GM18520 (cell line): ENCODE data around the gene PAX7.

ENCODE experiments used
- ATAC-seq: cut with Tn5 transposase; IDR thresholded peaks from one replicate; pipeline ENCODE4 v1.9.1; 2021; ENCODE audit not compliant: unreplicated experiment

PAX7 gene

DNA sequence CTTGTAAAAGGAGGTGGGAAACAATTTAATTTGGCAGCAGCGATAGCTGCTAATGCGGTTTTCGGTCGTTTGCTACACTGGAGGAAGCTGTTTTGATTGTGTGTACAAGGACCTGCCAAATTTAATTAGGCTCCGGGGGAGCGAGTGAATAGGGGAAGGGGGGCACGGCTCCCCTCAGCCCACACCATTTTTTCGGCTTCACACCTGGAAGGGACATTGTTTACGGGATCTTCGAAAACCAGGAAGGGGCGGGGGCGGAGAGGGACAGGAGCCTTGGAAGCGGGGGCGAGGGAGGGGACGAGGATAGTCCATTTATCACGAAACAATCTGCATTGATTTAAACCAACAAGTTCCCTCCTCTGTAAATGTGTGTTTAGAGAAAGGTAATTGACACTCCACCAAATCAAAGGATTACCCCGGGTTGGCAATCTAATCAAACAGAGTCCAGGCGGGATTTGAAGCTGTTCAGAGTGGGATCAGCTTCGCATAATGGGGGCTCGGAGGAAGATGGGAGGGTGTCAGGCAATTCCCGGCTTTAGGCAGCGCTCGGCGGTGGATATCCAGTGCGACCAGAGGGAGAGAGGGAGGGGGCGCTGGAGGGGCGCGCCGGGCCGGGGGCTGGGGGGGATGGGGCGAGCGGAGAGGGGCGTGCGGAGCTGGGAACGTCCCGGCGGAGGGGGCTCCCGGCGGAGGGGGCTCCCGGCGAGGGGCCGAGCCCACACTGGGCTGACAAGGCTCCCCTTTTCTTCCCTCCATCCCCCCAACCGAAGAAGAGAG is 9.8 kb downstream of the PAX7 start:
- no peak for ATAC-seq

DNA sequence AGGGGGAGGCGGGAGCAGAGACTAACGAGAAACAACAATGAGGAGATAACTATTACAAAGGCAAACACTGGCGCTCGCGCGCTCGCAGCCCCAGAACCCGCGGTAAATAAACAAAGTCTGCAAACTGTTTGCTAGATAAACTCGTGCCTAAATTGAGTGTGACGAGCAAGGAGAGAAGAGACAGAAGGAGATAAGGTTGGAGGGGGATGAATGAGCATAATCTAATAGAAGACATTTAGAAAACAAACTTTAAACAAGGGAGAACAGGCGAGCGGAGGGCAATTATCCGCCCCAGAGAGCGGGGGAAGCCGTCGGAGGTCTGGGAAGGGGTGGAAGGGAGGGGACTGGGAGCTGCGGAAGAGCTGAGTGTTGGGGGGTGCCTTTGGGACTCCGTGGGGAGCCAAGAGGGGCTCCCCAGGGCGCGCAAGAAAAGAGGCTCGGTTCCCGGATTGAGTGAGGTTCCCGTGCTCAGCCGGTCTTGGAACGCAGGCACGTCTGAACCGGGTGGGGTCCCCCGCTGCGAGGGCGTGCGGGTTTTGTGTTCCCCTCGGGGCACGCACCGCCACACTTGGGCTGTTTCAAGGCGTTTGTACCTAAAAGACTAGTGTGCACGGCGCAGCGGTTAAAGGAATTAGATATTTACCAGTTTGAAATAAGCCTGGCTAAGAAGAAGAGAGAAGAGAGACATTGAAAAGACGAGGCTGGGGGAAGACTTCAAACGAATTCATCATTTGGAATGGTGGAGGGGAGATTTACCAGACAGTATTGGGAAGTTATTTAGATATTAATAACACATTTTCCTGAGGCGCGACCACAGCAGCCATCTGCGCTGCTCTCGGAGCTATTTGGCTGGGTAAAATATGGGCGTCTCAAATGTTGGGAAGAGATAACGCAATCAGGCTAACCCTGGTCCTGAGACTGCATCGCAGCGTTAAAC is 10.6 kb downstream of the PAX7 start:
- ATAC-seq = no peak

DNA sequence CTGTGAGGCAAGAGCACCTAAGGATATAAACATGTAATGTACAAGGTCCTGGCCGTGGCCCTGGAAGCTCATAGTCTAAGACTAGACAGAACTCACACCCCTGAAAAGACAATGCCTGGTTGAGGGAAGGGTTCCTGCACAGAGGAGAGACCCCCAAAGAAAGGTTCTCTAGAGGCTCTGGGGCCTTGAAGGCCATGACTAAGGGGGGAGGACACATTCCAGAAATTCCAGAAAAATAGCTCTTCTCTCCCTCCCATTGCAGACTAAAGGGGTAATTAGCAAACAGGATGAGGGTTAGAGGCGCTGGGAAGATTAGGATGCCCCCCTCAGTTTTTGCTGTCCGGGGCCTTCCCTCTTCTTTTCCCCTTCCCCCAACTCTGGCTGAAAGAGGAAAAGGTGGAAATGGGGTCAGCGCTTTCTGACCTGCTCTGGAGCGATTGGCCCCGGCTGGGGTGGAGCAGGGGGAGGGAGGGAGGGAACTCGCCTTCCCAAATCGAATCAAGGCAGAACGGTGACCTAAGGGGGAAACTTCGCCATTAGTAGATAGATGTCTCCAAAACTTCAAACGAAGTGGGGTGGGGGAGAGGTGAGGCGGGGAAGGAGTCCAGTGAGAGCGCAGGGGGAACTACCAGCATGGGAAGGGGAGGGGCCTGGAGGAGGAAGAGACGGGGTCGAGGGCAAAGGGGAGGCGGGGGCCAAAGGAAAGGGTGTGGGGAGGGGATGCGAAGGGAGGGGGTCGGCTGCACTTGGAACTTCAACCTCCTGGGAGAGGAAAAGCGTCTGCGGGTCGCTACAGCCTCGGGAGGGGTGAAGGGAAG is 11.8 kb downstream of the PAX7 start:
- no peak for ATAC-seq

DNA sequence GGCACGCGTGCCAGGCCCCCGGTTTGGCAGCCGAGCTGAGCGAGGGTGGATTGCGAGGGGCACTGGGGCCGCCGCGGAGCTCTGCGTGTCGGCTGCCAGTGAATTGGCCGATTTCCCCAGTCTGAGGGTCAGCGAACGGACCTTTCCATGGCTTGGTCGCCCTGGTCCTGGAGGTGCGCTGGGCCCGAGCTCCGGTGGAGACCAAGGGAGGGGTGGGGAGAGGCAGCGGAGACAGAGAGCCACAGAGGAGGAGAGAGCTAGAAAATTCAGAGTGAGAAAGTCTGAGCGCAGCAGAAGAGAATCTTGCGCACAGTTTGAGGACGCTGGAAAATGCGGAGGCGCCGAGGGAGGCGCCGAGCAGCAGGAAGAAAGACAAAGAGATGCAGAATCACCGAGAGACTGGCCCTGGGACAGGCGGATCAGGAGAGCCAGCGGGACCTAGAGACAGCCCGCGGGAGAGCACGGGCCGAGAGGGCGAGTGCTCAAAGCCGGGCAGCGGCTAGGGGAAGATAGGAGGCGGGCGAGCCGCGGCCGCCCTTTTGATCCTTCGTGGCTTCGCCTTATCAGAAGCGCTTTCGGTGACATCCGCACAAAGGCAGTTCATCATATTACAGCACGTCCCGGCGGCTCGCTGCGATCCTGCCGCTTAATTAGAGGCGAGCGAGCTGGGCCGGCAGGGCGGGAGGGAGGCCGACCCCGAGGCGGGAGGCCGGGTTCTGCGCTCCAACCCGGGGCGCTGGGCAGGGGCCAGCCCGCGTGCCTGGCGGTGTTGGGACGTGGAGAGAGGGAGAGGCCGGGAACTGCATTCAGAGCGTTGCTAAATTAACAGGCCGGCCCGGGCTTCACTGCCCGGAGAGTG is 12.7 kb downstream of the PAX7 start:
- no peak for ATAC-seq

DNA sequence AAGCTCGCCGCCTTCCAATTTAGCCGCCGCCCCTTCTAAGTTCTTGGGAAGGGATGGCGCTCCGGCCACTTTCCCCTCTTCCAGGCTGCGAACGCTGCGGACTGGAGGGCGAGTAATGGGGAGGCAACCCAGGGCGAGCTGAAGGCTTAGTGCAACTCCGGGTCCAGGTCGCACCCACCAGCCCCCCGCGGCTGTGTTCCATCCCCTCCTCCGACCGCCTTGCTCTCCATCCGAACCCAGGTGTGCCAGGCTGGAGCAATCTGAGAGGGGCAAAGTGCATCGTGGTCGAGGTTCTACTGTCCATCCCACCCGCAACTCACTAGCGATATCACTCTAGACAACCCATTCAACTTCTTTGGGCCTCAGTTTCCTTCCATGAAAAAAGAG is 13.4 kb downstream of the PAX7 start:
- no peak for ATAC-seq

DNA sequence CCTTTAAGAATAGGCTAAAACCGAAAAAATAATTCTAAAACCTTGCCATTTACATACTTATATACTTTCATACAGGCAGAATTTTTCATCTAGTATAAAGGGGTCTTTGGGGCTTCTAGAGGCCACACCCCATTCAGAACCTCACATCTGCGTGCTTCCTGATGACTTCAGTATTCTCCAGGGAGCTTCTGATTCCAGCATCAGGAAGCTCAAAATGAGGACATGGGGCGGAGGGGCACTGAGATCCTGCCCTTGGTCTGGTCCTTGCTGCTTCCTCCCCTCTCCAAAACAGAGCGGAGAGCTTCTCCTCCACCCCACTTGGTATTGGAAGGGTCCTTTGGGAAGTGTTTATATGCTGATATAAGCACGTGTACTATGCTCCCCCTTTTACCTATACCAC is 13.8 kb downstream of the PAX7 start:
- no peak for ATAC-seq

DNA sequence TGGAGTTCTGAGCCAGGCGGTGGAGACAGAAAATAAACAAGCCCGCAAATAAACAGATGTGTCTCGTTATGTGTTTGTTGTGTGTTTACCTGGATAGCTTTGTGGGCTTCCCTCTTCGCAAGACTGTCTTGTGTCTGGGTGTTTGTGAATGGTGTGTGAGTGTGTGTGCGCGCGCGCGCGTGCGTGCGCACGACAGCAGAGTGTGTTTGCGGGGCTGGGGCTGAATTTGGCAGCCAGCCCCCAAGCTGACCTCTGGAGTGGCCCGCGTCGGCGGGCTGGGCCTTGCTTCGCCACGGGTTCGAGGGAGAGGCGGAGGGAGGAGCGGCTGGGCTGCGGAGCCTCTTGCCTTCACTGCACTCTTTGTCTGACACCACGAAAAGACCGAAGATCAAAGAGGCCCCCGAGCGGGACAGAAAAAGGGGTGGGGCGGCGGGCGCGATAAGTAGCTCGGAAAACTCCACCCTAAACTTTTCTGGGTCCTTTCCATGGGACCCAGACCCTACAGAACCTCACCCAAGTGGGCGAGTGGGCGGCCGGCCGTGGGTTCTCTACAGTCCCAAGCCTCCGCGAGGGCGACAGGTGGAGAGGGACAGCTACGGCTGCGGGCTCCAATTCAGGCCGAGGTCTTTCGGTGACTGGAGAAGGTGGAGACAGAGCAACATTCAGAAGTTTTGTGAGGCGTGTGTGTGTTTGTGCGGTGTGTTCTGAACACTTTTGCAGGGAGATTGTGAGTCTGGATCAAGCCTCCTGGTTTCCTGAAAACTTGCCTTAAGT is 14.5 kb downstream of the PAX7 start:
- no peak for ATAC-seq

DNA sequence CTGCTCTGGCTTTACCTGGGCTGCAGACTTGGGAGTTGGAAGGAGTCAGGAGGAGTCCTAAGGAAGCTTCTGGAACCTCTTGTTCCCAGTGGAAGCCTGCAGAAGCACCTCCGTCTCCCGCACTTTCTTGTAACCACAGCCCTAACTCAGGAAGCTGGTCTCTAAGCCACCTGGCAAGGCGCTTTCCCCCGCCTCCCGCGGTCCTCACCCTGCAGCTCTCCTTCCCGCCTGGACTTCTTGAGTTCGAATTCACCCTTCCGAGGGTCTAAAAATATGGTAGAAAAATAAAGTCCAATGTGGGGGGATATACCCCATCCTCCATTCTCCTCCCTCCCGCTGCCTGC is 15.1 kb downstream of the PAX7 start:
- no peak for ATAC-seq

DNA sequence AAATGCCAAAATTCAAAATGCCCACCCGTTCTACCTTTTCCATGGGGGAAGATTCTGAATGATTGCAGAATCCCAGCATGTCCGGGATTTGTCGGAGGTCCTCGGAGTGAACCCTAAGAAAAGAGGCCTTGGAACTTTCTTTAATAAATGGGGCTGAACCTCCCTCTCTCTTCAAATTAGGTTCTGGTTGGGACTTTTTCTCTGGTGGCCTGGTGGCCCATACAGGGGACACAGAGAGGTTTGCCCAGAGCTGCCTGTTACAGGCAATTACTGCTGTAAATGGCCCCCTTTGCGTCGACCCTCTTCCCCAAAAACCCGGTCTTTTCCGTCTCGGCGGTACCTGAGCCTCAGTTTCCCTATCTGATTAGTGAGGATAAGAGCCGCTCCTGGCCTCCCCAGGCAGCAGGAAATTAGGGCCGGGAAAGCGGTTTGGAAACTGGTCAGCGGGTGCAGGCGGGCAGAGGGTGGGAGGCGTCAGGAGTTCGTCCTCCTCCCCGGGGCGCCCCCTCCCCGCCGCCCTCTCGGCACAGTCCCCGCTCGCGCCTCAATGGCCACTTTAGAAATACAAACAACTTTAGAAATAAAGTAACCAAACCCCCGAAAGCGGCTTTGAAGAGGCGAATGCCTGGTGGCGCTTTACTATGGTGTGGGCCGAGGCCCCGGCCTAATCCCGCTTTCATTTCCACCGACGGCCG is 15.6 kb downstream of the PAX7 start:
- ATAC-seq = no peak

DNA sequence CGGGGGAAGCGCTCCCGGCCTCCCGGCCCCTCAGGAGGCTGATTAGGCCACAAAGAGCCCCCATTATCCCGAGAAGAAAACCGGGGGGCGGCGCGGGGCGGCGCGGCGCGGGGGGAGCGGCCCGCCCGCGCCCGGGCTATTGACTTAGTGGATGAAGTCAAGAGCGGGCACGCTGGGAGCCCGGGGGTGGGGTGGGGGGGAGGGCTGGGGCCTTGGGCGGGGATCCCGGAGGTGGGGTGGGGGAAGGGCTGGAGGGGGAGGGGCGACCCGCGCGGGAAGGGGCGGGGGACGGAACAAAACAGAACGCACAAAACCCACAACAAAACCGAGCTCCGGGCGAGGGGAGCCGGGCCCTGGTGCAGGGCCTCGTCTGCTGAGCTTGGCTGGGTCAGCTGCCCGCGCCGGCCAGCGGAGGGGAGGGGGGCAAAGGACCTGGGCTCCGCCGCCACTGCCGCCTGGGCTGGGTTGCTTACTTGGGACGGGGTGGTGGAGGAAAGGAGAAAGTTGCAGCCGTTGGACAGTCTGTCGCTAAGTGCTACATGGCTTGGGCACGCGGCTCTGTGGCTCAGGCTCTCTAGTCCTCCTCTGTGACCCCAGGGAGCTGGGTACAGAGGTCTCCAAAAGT is 16.3 kb downstream of the PAX7 start:
- no peak for ATAC-seq

DNA sequence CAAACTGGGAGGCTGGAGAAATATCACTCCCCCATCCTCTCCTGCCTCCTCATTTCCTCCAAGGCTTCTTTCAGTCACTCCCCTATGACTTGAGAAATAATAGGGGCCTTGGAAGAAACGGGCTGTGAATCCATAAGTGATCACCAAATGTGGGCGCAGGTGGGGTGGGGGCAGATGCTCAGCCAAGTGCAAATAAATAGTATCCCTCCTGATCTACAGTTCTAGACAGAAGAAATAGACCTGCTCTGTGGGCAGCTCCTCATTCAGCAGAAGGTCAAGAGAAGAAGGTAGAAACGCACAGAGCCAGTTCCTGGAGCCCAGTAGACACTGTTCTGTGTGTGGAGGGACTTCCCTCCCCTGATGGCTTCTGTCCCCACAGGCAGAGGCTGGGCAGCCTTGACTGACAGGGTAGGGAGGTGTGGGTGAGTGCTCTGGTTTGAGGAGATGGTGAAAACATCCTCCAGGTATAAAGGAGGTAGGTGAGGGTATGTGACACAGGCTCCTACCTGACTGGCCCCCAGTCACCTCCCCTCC is 17.1 kb downstream of the PAX7 start:
- ATAC-seq = no peak

DNA sequence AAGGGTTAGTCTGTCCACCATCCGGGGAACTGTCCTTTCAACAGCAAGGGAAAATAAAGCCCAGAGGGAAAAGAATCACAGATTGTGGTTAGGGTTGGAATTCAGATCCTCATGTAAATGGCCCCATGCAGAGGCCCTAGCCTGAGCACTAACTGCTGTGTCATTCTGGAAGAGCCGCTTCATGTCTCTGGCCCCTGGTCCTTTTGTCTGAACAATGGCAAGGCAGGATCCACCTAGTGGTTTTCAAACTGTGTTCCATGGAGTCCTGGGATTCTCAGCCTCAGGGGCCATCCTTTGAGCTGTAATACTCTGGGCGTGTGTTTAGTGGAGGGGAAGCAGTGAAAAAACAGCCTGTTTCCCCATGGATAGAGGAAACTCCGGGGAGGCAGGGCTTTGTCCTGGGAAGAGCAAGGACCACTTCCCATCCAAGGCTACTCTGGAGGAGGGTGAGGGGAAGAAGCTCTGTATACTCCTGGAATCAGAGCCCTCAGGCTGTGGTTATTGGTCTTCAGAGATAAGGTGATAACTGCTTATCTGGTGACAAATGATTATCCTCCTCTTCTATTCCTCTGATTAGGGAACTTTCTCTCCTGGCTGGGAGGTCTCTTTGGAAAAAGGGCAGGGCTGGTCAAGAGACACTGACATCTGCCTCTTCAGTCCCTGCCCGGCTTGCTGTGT is 19.2 kb downstream of the PAX7 start:
- no peak for ATAC-seq

DNA sequence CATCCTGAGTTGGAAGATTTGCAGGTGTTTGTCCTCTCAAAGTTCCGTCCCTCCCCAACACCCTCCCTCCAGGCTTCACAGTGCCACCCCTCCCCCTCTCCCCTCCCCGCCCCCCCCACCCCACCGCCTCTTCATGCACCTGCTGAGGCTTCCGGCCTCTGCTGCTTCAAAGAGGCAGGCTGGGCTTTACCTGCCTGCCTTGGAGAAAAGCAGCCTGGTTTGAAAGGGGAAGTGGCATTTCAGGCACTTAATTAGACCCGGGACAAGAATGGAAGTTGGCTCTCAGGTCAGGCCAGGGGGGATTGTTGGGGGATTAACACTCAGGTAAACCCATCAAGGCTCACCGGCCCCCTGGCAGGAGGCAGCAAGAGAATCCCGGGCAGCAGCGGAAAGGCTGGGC is 21.1 kb downstream of the PAX7 start:
- no peak for ATAC-seq

DNA sequence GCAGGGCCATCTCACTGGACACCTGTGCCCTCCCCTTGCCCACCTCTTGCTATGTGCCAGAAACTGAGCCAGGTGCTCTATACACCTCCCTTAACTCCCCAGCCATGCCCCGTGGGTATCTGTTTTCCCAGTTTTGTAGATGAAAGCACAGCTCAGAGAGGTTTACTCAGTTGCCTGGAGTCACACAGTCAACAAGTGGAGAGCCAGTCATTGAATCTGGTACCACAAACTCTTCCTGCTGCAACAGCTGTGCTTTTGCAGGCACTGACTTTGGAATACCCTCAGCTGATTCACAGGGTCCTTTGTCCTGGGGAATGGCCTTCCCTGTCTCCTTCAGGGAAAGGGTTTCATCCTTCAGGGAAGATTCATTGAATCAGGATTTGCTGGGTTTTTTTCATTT is 22.1 kb downstream of the PAX7 start:
- no peak for ATAC-seq

DNA sequence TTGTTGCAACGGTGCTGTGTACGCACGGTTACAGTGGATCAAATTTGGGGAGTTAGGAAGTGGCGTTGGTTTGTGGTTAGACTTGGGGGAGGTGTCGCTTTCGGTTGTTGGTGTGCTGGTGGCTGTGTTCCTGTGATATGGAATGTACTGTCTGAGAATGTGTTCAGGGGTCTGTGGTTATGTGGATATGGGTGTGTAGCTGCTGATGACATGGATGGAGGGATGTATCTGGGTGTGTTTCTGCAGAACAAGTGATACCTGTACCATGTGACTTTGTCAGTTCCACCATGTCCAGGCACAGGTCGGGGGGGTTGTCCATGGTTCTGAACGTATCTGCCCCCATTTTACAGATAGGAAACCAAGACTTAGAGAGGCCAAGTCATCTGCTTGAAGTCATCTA is 22.7 kb downstream of the PAX7 start:
- ATAC-seq = no peak

DNA sequence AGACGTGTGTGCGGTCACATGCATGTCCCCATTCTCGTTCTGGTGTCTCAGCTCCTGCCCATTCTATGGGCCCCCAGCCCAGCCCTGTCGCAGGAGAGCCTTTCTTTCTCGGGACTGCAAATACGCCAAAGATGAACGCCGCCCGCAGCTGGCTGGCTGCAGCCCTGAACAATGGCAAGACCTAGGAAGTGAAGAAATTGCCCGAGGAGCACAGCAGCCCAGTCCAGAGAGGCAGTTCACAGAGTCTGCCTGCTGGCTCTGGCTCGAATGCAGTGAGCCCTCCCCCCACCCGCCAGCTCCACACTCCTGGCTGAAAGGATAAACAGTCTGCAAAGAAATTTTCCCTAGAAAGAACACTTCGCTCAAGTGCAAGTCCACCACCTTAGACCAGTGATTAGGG is 23.3 kb downstream of the PAX7 start:
- ATAC-seq = no peak

DNA sequence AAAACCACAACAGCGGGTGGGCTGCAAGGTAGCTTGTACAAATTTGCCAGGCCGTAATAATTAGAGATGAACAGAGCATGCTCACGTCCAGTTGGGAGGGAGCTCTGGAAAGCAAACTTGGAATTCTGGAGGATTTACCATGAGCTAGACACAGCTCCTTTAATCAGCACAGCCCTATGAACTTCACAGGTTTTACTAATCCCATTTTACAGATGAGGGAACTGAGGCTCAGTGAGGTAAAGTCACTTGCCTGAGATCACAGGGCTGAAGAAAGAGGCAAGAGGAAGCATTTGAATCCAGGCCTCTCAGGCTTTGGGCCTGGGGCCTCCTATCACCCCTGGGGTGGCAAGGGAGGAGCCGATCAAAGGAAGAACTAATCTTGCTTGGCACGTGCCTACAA is 24.0 kb downstream of the PAX7 start:
- ATAC-seq = no peak
